Mucosa of gallbladder (tissue), 1 donor: ENCODE measurements around the gene BCAS4. TPM values are rescaled to one million over a fixed set of nuclear protein-coding genes. Genes with fewer than 3 reads are reported as not detected.
"Not testable (repeated sequence)": the region's sequence is repeated elsewhere in the genome, so short reads cannot be mapped to it uniquely, and the experiment has no call there.

ENCODE experiments used
- DNase-seq: peaks from one replicate; pipeline ENCODE4 v3.0.0-alpha.2; 2020; ENCODE audit warnings: low spot score
- total RNA-seq: library from RNA; stranded (reverse); gene quantifications from one replicate; pipeline ENCODE4 v1.2.1, GENCODE V29; 2021
- donor health status: DM: no; HTN: no; CAD: no.

BCAS4 gene
- total RNA-seq, 1 donor from 2014 or later = 8.2 TPM

- DNase-seq = no peak
Measured at GRCh38 chr20:50799176-50799889, 4.5 kb downstream of the BCAS4 start.

GRCh38 chr20:50799890-50800550, 5.2 kb downstream of the BCAS4 start:
- no peak for DNase-seq

GRCh38 chr20:50800986-50801746, 6.3 kb downstream of the BCAS4 start:
- DNase-seq = not testable (repeated sequence)

GRCh38 chr20:50801747-50802125, 6.9 kb downstream of the BCAS4 start:
- no peak for DNase-seq

- DNase-seq = no peak
Measured at GRCh38 chr20:50802289-50802688, 7.4 kb downstream of the BCAS4 start.

GRCh38 chr20:50804437-50805348, 9.8 kb downstream of the BCAS4 start:
- DNase-seq = no peak

GRCh38 chr20:50805349-50805684, 10.5 kb downstream of the BCAS4 start:
- DNase-seq = no peak

GRCh38 chr20:50806126-50806768, 11.4 kb downstream of the BCAS4 start:
- no peak for DNase-seq

GRCh38 chr20:50810063-50810462, 15.2 kb downstream of the BCAS4 start:
- no peak for DNase-seq

GRCh38 chr20:50810842-50811241, 16.0 kb downstream of the BCAS4 start:
- DNase-seq = no peak

- no peak for DNase-seq
Measured at GRCh38 chr20:50813101-50813643, 18.3 kb downstream of the BCAS4 start.

GRCh38 chr20:50813801-50814200, 18.9 kb downstream of the BCAS4 start:
- DNase-seq = no peak

GRCh38 chr20:50814438-50815161, 19.7 kb downstream of the BCAS4 start:
- no peak for DNase-seq

GRCh38 chr20:50815162-50815989, 20.5 kb downstream of the BCAS4 start:
- DNase-seq = no peak

- DNase-seq = no peak
Measured at GRCh38 chr20:50817776-50818172, 22.9 kb downstream of the BCAS4 start.

- no peak for DNase-seq
Measured at GRCh38 chr20:50819349-50819748, 24.5 kb downstream of the BCAS4 start.

GRCh38 chr20:50820515-50821256, 25.8 kb downstream of the BCAS4 start:
- DNase-seq = no peak

- no peak for DNase-seq
Measured at GRCh38 chr20:50821257-50821921, 26.5 kb downstream of the BCAS4 start.
